HG02870 (cell line): ENCODE measurements around the gene LCN1.
"Not testable (repeated sequence)": the region's sequence is repeated elsewhere in the genome, so short reads cannot be mapped to it uniquely, and the experiment has no call there.

Experiments
- ATAC-seq: cut with Tn5 transposase; IDR thresholded peaks from one replicate; pipeline ENCODE4 v1.9.1; 2021; ENCODE audit warnings: mild to moderate bottlenecking, moderate library complexity; ENCODE audit not compliant: unreplicated experiment

Gene LCN1

DNA sequence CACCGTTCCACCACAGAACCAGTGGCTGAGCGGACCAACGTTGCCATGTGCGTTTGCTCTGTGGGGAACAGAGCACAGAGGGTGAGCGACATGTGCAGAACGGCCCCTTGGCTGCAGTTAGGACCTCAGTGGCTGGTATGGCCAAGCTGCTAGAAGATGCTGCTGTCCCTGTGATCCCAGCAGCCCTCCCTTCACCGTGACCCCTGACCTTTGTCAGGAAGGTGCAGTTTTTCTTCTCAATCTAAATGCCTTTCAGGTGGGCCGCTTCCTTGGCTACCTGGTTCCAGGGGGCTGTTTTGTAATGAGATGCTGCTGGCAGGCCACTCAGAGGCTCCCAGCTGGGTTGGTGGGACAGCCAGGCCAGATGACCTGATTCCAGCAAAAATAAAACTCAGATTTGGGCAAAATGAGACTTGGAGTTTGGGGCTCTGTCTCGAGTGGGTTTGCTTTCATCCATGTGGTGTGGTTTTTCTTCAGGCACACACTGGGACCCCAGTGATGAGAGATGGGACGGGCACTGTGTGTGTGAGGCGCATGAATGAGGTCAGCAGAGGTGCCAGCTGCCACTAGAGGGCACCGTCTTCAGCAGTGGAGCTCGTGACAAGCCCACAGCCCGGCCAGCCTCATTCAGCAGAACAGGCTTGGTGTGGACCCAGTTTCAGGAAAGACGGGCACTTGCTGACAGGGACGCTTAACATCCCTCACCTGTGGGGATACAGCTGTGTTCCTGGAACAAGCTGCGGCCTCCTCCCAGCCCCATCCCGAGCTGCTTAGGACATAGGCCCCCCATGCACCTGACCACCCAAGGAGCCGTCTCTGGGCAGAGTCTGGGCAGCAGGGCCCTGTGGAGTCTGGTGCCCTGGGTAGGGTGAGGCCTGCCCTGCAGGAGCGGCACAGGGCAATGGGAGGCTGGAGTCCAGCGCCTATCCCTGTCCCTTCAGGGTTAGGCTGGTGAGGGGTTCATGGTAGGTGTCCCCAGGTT, 16.7 kb upstream of the LCN1 start:
- no peak for ATAC-seq

DNA sequence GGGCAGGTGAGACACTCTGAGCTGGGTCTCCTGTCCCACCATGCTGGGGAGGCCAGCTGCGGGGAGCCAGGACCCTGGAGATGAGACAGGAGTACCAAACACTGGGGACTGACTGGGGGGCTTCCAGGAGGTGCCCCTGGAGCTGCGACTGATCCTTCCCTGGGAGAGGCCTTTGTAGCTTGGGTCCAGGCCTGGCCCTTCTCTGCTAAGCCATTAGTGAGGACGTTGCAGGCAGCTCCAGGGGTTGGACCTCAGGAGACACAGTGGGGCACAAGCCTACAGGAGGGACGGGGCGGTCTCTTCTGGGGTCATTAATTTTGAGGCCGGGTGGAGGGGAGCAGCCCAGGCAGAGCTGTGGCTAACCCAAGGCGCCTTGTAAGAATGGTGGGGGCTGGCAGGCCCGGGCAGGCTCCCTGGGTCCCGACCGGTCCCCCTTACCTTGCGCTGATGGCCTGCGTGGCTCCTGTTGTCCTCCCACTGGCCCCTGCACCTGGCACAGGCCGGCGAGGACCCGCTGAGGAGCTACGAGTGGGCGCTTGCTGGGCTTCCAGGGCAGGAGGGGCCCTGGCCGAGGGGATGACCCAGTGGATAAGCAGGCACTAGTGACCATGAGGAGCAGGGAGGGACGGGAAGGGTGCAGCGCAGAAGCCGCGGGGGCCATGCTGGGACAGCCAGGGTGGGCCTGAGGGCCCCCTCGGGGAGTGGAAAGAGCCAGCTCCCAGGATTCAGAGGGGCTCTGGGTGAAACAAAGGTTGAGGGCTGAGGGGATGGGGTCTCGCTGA, 15.6 kb upstream of the LCN1 start:
- no peak for ATAC-seq

DNA sequence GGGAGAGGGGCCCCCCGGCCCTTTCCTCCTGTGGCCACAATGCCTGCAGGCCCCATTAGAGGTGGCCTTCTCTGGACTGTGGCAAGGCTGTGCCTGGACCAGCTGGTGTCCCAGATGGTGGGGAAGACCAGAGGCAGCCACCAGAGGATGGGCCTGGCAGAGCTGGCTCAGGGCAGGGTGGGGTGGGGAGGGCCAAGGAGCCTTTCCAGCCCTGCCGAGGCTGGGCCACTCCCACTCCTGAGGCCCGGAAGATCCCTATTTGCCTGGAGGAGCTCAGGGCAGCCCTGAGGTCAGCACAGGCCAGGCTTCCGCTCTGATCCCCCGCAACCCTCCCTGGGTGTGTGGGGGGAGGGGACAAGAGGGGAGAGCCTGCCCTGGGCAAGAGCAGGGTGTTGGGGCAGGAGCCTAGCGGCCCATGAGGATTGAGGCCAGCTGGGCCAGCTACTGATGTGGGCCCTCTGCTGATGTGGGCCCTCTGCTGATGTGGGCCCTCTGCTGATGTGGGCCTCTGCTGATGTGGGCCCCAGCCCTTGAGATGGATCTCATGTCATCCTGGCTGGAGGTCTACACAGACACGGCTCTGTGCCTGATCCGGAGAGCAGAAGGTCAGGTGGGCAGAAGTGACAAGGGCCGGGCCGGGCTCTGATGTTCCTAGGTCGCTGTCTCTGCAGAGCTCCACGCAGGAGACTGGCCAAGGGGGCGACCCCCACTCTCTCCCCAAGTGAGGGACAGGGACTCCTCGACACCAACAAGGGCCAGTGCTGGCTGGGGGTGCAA, 14.7 kb upstream of the LCN1 start:
- ATAC-seq: no peak

DNA sequence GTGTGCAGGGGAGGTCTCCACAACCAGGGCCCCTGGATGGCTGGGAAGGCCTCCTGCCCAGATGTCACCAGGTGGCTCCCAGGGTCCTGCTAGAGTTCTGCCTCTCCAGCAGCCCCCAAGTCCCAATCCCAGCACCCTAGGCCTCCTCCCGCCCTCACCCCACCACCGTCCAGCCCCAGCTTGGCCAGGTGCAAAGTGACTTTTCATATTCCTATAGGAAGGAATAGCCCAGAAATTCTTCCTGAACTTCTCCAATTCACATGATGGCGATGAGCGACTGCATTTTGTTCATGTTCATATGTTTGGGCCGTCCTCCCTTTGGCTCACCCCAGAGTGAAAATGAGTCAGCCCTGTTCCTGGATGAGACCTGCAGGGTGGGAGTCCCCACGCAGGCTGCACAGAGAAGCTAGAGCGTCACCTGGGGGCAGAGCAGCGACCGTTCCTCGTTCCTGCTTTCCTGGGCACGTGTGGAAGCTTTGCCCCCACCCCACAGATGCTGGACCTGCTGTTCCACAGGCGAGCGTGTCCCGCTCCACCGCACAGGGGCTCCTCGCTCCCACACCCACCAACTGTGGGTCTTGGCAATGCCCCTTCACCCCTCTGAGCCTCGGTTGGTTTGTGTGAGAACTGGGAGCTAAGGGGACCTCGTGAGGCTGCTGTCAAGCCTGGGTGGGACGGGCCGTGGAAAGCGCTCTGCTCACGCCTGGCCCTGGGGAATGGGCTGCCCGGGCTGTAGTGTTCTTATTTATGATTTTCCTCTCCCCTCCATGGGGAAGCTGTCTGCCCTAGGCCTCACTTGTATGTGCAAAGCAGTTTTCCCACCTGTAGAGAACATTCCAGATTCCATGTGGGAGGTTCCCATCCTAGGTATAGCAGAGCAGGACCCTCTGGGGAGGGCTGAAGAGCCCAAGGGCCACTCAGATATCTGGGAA, 13.9 kb upstream of the LCN1 start:
- no peak for ATAC-seq

DNA sequence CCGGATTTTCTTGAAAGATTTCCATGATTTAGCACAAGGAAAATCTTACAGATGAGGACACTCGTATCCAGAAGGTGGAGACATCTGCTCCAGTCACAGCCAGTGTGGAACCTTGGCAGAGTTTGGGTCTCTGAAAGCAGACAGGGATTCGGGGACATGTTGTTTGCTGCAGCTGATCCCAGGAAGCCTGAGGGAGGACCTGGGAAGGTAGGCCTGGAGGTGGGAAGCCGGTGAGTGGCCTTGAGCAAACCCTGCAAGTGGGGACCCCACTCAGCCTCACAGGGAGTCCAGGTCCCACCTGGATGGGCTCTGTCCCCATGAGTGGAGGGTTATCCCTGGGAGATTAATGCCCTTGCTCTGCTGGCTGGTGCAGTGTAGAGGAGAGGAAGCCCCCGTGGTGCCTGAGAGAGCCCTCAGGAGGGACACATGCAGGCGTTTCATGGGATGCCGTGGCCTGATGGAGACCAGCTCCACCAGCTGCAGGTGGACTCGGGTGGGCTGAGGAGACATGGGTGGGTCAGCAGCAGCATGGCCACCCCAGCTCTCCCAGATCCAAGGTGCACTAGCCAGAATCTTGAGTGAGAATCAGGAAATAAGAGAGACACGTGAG, 12.9 kb upstream of the LCN1 start:
- no peak for ATAC-seq

DNA sequence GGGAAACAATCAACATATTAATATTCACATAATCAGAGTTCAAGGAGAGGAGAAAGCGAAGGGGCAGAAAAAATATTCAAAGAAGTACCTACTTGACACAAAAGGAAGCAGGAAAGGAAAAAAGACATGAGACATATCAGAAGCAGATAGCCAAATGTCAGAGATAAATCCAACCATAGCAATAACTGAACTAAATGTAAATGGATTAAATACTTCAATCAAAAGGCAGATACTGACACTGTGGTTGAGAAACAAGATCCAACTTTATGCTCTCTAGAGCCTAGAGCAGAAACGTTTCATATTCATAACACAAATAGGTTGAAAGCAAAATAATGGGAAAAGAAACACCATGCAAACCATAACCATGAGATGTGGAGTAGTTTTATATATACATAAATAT, 11.8 kb upstream of the LCN1 start:
- ATAC-seq: no peak

DNA sequence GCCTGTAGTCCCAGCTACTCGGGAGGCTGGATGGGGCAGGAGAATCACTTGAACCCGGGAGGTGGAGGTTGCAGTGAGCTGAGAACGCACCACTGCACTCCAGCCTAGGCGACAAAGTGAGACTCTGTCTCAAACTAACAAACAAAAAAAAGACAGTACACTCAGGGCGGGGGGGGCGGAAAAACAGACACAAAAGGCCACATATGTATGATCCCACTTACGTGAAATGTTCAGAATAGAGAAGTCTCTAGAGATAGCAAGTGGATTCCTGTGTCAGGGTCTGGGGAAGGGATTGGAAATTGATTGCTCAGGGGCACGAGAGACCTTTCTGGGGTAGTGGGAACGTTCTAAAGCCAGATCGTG, 9.0 kb upstream of the LCN1 start:
- no peak for ATAC-seq

DNA sequence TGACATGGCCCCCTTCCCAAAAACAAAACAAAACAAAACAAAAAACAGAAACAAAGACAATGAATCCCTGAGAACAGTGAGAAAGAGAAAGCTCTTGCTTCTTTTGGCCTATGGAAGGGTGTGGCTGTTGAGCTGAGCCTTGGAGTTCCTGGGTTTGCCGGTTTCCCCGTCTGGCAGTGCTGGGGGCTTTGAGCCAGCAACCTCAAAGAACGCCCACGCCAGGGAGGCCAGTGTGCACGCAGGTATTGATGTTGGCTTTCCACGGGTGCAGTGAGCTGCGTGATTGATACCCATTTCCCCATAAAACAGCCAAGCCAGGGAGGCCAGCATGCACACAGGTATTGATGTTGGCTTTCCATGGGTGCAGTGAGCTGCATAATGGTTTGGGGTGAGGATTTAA, 8.3 kb upstream of the LCN1 start:
- no peak for ATAC-seq

DNA sequence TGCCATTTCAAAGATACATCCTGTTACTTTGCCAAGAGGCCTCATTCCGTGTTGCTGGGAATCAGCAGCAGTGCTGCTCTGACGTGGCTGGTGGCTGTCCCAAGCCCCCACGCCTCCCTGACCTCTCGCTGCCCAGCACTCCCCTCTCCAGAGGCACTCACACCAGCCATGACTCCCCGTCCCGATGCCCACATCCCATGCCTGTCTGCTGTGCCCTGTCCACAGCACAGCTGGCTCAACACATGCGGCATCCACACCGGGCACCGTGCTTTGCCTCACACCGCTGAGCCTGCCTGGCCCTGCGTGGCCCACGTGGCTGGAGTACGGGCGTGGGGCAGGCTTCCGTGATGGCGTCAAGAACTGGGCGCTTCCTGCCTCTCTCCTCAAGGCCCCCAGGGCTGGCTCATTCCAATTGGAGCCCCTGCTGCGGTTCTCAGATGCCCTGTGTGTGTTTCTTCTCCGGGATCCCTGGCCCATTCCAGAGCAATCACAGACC, 7.8 kb upstream of the LCN1 start:
- ATAC-seq: no peak

DNA sequence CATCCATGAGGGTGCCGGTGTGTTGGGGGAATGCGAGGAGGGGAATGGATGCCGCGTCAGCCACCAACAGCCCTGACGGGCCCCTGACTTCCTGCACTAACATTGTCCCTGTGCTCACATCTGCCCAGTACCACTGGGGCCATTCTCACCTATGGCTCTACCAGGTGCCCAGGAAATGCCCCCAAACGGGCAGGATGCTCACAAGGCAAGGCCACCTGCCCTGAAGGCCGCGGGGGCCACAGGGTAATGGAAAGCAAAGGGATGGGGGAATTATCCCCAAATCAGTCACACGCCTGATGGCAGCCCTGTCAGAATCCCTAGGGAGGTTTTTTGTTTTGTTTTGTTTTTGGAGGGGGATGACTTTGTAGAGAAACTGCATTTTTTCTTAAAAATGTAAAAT, 7.3 kb upstream of the LCN1 start:
- not testable (repeated sequence) for ATAC-seq

DNA sequence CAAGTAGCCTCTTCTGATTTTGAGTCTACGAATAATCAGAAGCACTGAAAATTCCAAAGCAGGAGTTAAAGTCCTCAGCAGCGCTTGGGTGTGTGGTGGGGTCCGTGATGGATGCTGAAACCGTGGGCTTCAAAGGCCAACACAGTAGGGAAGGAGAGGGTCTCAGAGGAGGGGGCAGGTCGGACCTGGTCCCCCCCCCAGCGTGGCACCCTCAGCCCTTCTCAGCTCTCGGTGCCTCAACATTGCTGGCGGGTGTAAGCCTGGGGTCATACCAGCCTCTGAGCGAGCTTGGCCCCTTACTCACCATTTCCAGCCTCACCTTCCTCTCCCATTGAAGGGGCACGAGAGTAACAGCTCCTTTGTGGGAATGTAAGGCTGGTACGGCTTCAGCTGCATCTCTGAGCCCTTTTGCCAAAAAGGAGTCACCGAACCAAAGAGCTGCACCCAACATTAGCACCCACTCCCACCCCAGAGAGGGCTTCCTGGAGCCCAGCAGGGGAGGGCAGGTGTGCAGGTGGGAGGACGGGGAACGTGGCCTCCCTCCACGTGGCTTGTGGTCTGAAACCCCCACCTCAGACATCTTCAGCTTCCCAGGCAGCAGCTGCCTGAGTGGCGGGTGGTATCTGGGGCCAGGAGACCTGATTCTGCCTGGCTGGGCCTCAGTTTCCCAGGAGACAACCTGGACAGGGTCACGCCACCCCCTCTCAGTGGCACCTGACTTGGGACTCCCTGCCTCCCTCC, 6.7 kb upstream of the LCN1 start:
- no peak for ATAC-seq

DNA sequence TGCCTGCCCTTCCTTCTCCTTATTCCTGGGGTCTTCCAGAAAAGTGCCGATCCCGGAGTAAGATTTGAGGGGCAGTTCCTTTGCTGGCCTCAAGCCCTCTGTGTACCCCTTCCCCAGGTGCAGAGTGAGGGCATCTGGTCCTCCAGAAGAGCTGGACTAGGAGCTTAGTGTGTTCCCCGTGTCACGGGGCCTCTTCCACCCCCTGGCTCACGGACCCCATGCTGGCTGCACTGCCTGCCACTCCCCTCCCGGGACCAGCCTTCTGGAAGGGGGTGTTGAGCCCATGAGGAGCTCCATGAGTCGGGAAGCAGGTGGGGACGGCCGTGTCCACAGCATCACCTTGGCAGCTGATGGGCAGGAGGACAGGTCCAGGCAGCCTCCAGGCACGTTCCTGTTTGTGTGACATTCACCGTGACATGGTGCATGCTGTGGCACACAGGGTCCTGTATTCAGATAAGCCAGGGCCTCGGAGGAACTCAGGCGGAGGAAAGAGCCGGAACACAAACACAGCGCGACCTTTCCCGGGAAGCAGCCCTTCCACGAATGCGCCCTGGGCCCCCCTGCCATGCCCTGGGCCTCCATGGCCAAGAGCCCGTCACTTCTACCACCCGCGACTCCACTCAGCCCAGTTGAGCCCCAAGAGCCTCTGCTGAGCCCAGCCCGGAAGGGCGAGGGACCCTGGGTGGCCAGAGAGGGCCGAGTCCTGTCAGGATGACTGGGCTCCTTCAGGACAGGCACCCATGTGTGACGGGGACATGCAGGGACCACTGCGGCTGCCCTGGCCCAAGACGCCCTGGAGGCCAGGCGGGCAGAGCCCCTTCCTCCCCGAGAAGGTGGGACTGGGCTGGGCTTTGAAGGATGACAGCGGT, 5.9 kb upstream of the LCN1 start:
- no peak for ATAC-seq

DNA sequence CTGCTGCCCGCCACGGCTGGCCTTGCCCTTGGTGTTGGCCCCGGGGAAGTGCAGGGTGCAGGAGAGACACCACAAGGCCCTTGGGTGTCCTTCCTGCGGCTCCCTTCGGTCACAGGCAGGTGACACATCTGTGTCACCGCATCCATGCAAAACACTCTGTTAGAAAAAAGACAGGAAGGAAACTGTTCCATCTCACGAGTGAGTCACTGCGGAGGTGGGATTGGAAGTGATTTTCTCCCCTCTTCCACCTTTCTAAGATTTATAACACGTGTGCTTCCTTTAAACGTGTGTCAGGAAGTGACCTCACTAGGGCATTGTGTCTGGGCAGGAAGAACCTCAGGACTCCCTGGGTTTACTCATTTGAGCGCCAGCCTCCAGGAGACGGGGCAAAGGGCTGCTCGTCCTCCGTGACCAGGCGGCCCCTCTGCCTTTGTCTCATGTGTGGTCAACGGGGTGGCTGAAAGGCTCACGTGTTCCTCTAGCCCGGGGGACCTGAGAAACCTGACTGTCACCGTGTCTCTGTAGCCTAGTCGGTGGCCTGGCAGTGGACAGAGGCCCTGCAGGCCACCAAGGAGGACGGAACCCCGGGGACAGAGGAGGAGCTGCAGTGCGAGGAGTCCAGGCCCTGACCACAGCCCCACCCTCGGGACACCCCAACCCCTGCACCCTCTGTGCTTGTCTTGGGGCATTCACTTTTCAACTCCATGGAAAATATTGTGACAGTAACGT, 4.9 kb upstream of the LCN1 start:
- no peak for ATAC-seq

DNA sequence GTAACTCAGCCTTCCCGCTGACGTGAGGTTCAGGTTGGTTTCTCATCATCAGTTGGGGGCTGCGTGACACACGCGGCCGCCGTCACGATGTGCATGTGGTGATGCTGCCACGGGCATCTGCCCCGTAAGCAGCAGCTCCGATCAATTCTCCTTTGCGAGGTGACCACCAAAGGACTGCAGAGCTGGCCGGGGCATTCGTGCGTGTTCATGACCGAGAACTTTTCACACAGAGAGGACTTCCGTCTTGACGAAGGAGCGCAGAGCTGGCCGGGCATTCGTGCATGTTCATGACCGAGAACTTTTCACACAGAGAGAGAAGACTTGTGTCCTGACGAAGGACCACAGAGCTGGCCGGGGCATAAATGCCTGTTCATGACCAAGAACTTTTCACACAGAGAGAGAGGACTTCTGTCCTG, 3.8 kb upstream of the LCN1 start:
- ATAC-seq: no peak

DNA sequence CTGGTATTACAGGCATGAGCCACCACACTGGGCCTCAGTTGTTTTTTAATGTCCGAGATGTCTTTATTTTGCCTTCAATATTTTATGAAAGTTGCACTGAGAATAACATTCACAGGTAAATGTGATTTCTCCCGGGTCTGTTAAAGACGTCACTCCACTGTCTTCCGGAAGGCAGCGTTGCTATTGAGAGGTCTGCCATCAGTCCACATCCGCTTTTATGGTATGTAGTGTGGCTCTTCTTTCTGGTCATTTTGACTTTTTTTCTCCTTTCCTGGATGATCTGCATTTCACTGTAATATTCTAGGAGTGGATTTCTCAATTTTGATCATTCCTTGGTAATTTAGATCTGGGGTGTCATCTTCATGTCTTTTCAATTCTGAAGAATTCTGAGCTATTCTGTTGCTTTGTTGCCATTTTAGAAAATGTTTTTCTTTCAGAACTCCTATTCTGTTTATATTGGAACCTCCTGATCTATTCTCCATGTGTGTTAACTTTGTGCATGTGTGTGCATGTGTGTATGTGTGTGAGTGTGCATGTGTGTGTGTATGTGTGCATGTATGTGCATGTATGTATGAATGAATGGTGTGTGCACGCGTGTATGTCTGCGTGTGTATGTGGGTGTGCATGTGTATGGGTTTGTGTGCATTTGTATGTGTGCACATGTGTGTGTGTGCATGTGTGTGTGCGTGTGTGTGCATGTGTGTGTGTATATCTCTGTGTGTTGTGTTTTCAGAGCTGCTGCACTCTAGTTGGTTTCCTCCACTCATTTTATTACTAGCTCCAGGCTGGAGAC, 1.9 kb upstream of the LCN1 start:
- no peak for ATAC-seq

DNA sequence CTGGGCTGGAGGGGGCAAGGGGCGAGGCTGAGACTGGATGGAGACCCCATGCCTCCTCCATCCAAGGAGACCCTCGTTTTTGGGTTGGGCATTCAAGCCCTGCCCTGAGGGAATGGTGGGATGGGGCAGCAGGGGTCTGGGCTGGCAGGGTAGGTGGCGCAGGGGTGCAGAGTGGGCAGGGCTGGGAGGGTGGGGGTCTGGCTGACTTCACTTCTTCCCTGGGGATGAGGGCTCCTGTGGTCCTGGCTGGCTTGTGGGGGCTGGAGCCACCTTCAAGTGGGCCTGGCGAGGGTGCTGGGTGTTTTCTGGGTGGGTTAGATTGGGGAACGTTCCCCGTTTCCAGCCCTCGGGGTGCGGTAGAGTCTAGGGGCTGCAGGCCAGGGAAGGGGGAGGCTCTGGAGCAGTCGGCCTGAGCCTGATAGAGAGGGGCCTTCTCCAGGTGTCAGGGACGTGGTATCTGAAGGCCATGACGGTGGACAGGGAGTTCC, 412 bp downstream of the LCN1 start:
- ATAC-seq: no peak
